Hematopoietic multipotent progenitor cell (in vitro differentiated cells): ENCODE measurements around the gene TSPYL1. TPM values are rescaled to one million over a fixed set of nuclear protein-coding genes. Genes with fewer than 3 reads are reported as not detected.

Source experiments
- DNase-seq, 3 donors: peaks; one replicate each; pipeline ENCODE4 v3.0.0-alpha.2; 2011 to 2015; ENCODE audit warnings: low read depth in 2 of 3, low spot score in 2 of 3
- total RNA-seq: library from RNA; depleted of rRNA; stranded (reverse); fragments of >200 nt; gene quantifications from one replicate; pipeline ENCODE4 v1.2.3, GENCODE V29; 2012

The TSPYL1 gene
- total RNA-seq, 1 donor: 111 TPM

- DNase-seq: no peak
Measured at GRCh38 chr6:116265041-116265829, 14.5 kb downstream of the TSPYL1 start.

- DNase-seq: no peak
Measured at GRCh38 chr6:116263353-116263752, 16.4 kb downstream of the TSPYL1 start.

GRCh38 chr6:116258520-116258919 is 21.2 kb downstream of the TSPYL1 start:
- no peak for DNase-seq

GRCh38 chr6:116256694-116257093 is 23.0 kb downstream of the TSPYL1 start:
- DNase-seq: no peak

GRCh38 chr6:116255246-116255800 is 24.4 kb downstream of the TSPYL1 start:
- DNase-seq: no peak

GRCh38 chr6:116254297-116255056 is 25.3 kb downstream of the TSPYL1 start:
- peak in 1 of 3 donors; percentile 25 for DNase-seq

- DNase-seq: peak; percentile 91 to 98 (median 95)
Measured at GRCh38 chr6:116253505-116254296, 26.0 kb downstream of the TSPYL1 start, which contains the start of gene TSPYL4. Gene TSPYL4, minus strand, starts transcription at chr6:116254075. Its CDS starts 67 bp downstream, at chr6:116254008.

GRCh38 chr6:116253188-116253504 is 26.6 kb downstream of the TSPYL1 start:
- no peak for DNase-seq

- DNase-seq: no peak
Measured at GRCh38 chr6:116251568-116252384, 28.0 kb downstream of the TSPYL1 start.

GRCh38 chr6:116248577-116248976 is 31.2 kb downstream of the TSPYL1 start:
- DNase-seq: no peak

GRCh38 chr6:116247285-116247684 is 32.4 kb downstream of the TSPYL1 start:
- DNase-seq: no peak

GRCh38 chr6:116246089-116246488 is 33.6 kb downstream of the TSPYL1 start:
- DNase-seq: no peak

GRCh38 chr6:116244284-116244683 is 35.4 kb downstream of the TSPYL1 start:
- no peak for DNase-seq

GRCh38 chr6:116239856-116240255 is 39.9 kb downstream of the TSPYL1 start:
- no peak for DNase-seq

- no peak for DNase-seq
Measured at GRCh38 chr6:116239256-116239655, 40.5 kb downstream of the TSPYL1 start.

- DNase-seq: no peak
Measured at GRCh38 chr6:116238083-116238482, 41.6 kb downstream of the TSPYL1 start.

GRCh38 chr6:116234689-116235088 is 45.0 kb downstream of the TSPYL1 start:
- DNase-seq: no peak

GRCh38 chr6:116229287-116229913 is 50.3 kb downstream of the TSPYL1 start:
- no peak for DNase-seq
